ENCODE data around the gene CCDC107. TPM values are rescaled to one million over a fixed set of nuclear protein-coding genes. Genes with fewer than 3 reads are reported as not detected.

The CCDC107 gene
- total and polyA plus RNA-seq, 2 of the 13 experiments (the other 11 are each of a cell fraction or from before 2014, with no cell fraction given), result 7.1 to 15.2 TPM

- TF ChIP-seq MXD4 (CRISPR knock-in tag; IDR thresholded peaks at IDR 0.05) (peak; percentile 20; the same call in 1 of the 2 replicates), SIX4 (CRISPR knock-in tag; IDR thresholded peaks at IDR 0.05) (peak; percentile 63), NFATC3 (CRISPR knock-in tag; IDR thresholded peaks at IDR 0.05) (peak; percentile 63), KMT2B (CRISPR knock-in tag; IDR thresholded peaks at IDR 0.05) (peak; percentile 62; the same call in 1 of the 2 replicates), ZMYM3 (CRISPR knock-in tag; IDR thresholded peaks at IDR 0.05) (no peak), HCFC1 (IDR thresholded peaks at IDR 0.05; ENCODE audit: low read depth, low read length) (peak; percentile 88), ZNF501 (CRISPR knock-in tag; IDR thresholded peaks at IDR 0.05) (0 out of 2 replicates have a peak, but pooled peaks have one; percentile 62), MTERF4 (CRISPR knock-in tag; IDR thresholded peaks at IDR 0.05) (0 out of 2 replicates have a peak, but pooled peaks have one; percentile 68), HOXD1 (CRISPR knock-in tag; IDR thresholded peaks at IDR 0.05) (peak; percentile 46; the same call in 1 of the 2 replicates), HOXA5 (CRISPR knock-in tag; IDR thresholded peaks at IDR 0.05) (peak; percentile 86), SALL1 (CRISPR knock-in tag; IDR thresholded peaks at IDR 0.05) (peak; percentile 65), MAF1 (CRISPR knock-in tag; IDR thresholded peaks at IDR 0.05; ENCODE audit: borderline replicate concordance) (no peak), FOXJ3 (CRISPR knock-in tag; IDR thresholded peaks at IDR 0.05; ENCODE audit: borderline replicate concordance) (no peak; the same call in 1 of the 2 replicates), ZNF503 (CRISPR knock-in tag; IDR thresholded peaks at IDR 0.05) (peak; percentile 77; the same call in 1 of the 2 replicates), ZNF550 (CRISPR knock-in tag; IDR thresholded peaks at IDR 0.05; ENCODE audit: borderline replicate concordance) (0 out of 2 replicates have a peak, but pooled peaks have one; percentile 41), FIP1L1 (IDR thresholded peaks at IDR 0.05; ENCODE audit: borderline replicate concordance, insufficient read depth, low read depth, low read length) (no peak), MIXL1 (CRISPR knock-in tag; IDR thresholded peaks at IDR 0.05) (0 out of 2 replicates have a peak, but pooled peaks have one; percentile 19), MXD3 (CRISPR knock-in tag; IDR thresholded peaks at IDR 0.05) (peak; percentile 47; the same call in 1 of the 2 replicates), KAT8 (CRISPR knock-in tag; IDR thresholded peaks at IDR 0.05) (no peak; the same call in 1 of the 2 replicates), SAFB2 (CRISPR knock-in tag; IDR thresholded peaks at IDR 0.05; ENCODE audit: borderline replicate concordance, low read depth) (peak; percentile 28; the same call in 1 of the 2 replicates), ZNF773 (CRISPR knock-in tag; IDR thresholded peaks at IDR 0.05; ENCODE audit: borderline replicate concordance) (no peak), ZNF577 (CRISPR knock-in tag; IDR thresholded peaks at IDR 0.05; ENCODE audit: borderline replicate concordance, low read depth) (no peak), ZNF790 (CRISPR knock-in tag; IDR thresholded peaks at IDR 0.05; ENCODE audit: borderline replicate concordance) (0 out of 2 replicates have a peak, but pooled peaks have one; percentile 62), ZNF138 (CRISPR knock-in tag; IDR thresholded peaks at IDR 0.05; ENCODE audit: low read depth) (no peak), RAD21 (CRISPR knock-in tag; IDR thresholded peaks at IDR 0.05) (peak; percentile 93), RBFOX2 (IDR thresholded peaks at IDR 0.05; ENCODE audit: low read depth, low read length) (peak; percentile 83), YY1 (IDR thresholded peaks at IDR 0.05; ENCODE audit: insufficient read depth, insufficient replicate concordance, low read depth, low read length) (peak; percentile 60), CBX2 (IDR thresholded peaks at IDR 0.05; ENCODE audit: low read depth, low read length) (no peak), CBX2 (CRISPR knock-in tag; IDR thresholded peaks at IDR 0.05; ENCODE audit: low read depth) (0 out of 2 replicates have a peak, but pooled peaks have one; percentile 32)
These were observed 11.4 kb upstream of the CCDC107 start (continued) for GRCh38 chr9:35646533-35647265.
